ENCODE data around the gene ALDH3A1.

DNA sequence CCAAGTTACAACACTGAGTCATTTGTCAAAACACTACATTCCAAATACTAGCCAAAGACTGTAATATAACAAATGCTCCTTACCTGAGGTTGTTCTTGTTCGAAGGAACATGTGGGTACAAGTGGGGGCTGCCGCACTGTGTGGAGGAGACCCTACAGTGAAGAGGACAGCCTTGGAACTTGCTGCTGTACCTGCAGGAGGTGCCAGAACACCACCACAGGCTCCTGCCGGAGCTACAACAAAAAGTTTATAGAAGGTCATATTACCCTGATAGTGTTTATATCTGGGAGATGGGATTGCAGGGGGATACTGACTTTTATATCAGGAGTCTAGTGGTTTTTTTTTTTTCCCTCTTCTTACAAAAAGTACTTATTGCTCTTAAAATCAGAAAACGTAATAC lies 37.8 kb upstream of the ALDH3A1 start:
- TF ChIP-seq, protein P1, sequence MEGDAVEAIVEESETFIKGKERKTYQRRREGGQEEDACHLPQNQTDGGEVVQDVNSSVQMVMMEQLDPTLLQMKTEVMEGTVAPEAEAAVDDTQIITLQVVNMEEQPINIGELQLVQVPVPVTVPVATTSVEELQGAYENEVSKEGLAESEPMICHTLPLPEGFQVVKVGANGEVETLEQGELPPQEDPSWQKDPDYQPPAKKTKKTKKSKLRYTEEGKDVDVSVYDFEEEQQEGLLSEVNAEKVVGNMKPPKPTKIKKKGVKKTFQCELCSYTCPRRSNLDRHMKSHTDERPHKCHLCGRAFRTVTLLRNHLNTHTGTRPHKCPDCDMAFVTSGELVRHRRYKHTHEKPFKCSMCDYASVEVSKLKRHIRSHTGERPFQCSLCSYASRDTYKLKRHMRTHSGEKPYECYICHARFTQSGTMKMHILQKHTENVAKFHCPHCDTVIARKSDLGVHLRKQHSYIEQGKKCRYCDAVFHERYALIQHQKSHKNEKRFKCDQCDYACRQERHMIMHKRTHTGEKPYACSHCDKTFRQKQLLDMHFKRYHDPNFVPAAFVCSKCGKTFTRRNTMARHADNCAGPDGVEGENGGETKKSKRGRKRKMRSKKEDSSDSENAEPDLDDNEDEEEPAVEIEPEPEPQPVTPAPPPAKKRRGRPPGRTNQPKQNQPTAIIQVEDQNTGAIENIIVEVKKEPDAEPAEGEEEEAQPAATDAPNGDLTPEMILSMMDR (IDR thresholded peaks at IDR 0.05; ENCODE audit: poor library complexity, severe bottlenecking) = no peak
- TF ChIP-seq POLR2AphosphoS5 (IDR thresholded peaks at IDR 0.05) = no peak
